BLaER1 treated with 17β-estradiol and CSF1 and Interleukin-3, amounts not matched to agents 10 nM and 100 nM (cell line): ENCODE results near the gene PSMC3IP.
"Not testable (repeated sequence)": the region's sequence is repeated elsewhere in the genome, so short reads cannot be mapped to it uniquely, and the experiment has no call there.

Source experiments
- H3K27ac ChIP-seq, 11 experiments: shearing (Covaris generic); formaldehyde crosslinking; 2 replicates each; pipeline ENCODE4 v1.8.1; 2022
- H3K27me3 ChIP-seq, 11 experiments: shearing (Covaris generic); formaldehyde crosslinking; 2 replicates each; pipeline ENCODE4 v1.8.1; 2022
- H3K36me3 ChIP-seq, 11 experiments: shearing (Covaris generic); formaldehyde crosslinking; 2 replicates each; pipeline ENCODE4 v1.8.1; 2022
- H3K4me1 ChIP-seq, 10 experiments: shearing (Covaris generic); formaldehyde crosslinking; 2 replicates each; pipeline ENCODE4 v1.8.1; 2022
- H3K4me2 ChIP-seq, 11 experiments: shearing (Covaris generic); formaldehyde crosslinking; 2 replicates each; pipeline ENCODE4 v1.8.1; 2022
- H3K4me3 ChIP-seq, 10 experiments: shearing (Covaris generic); formaldehyde crosslinking; 2 replicates each; pipeline ENCODE4 v1.8.1; 2022
- H3K9ac ChIP-seq, 11 experiments: shearing (Covaris generic); formaldehyde crosslinking; 2 replicates each; pipeline ENCODE4 v1.8.1; 2022
- H3K9me3 ChIP-seq, 11 experiments: shearing (Covaris generic); formaldehyde crosslinking; replicated peaks in 1 of 11; 2 replicates each; pipeline ENCODE4 v1.8.1; 2022
- H4K20me1 ChIP-seq, 11 experiments: shearing (Covaris generic); formaldehyde crosslinking; 2 replicates each; pipeline ENCODE4 v1.8.1; 2022
- Cebpa-rat ChIP-seq, 11 experiments: shearing (Covaris generic); IDR thresholded peaks; 2 replicates each; pipeline ENCODE4 v1.8.1; 2022

Gene PSMC3IP

GRCh38 chr17:42555122-42555622 lies 22.4 kb downstream of the PSMC3IP start:
- H3K4me2 ChIP-seq: peak overlapping the region; percentile 82 to 99 (median 94)
- peak overlapping the region; percentile 83 to 94 (median 91) for H3K9ac ChIP-seq
- peak overlapping the region; percentile 74 to 93 (median 88) for H3K27ac ChIP-seq
- H4K20me1 ChIP-seq: peaks cover 0 to 25% (median 9%) of the 10 kb centered on the region in 11 experiments; a peak in 11 of 22 replicates
- no peaks in the 10 kb centered on the region for H3K27me3 ChIP-seq
- H3K4me1 ChIP-seq: peaks cover 23 to 38% (median 27%) of the 10 kb centered on the region in 10 experiments
- H3K4me3 ChIP-seq: peak overlapping the region; percentile 67 to 98 (median 92)
- H3K9me3 ChIP-seq: no peaks in the 10 kb centered on the region
- no peak for TF ChIP-seq Cebpa-rat (IDR thresholded peaks at IDR 0.05)
- H3K36me3 ChIP-seq: peaks cover 0 to 10% (median 0%) of the 10 kb centered on the region in 11 experiments; a peak in 6 of 22 replicates

- Histone ChIP-seq H4K20me1 (peaks cover 0 to 25% (median 9%) of the 10 kb centered on the region in 11 experiments; a peak in 11 of 22 replicates), H3K36me3 (peaks cover 0 to 10% (median 0%) of the 10 kb centered on the region in 11 experiments; a peak in 6 of 22 replicates), H3K4me2 (peak overlapping the region; percentile 82 to 99 (median 94)), H3K9ac (peak overlapping the region; percentile 83 to 94 (median 91)), H3K4me3 (peak overlapping the region; percentile 67 to 98 (median 92)), H3K27ac (peak overlapping the region; percentile 74 to 93 (median 88)), H3K4me1 (peaks cover 23 to 38% (median 27%) of the 10 kb centered on the region in 10 experiments), H3K9me3 (no peaks in the 10 kb centered on the region), H3K27me3 (no peaks in the 10 kb centered on the region)
- TF ChIP-seq Cebpa-rat (IDR thresholded peaks at IDR 0.05): no peak
Observed at GRCh38 chr17:42554250-42555121, 23.0 kb downstream of the PSMC3IP start.

- H3K36me3 ChIP-seq: peaks cover 0 to 10% (median 0%) of the 10 kb centered on the region in 11 experiments; a peak in 6 of 22 replicates
- peak overlapping the region; percentile 82 to 99 (median 94) for H3K4me2 ChIP-seq
- H3K9me3 ChIP-seq: no peaks in the 10 kb centered on the region
- no peak for TF ChIP-seq Cebpa-rat (IDR thresholded peaks at IDR 0.05)
- H3K27me3 ChIP-seq: peaks cover 0 to 4% (median 0%) of the 10 kb centered on the region in 11 experiments; a peak in 2 of 22 replicates
- H3K4me3 ChIP-seq: peak overlapping the region; percentile 67 to 98 (median 92)
- peaks cover 29 to 43% (median 33%) of the 10 kb centered on the region in 10 experiments for H3K4me1 ChIP-seq
- H4K20me1 ChIP-seq: peaks cover 0 to 31% (median 14%) of the 10 kb centered on the region in 11 experiments; a peak in 13 of 22 replicates
- peak overlapping the region; percentile 83 to 94 (median 91) for H3K9ac ChIP-seq
- H3K27ac ChIP-seq: peak overlapping the region; percentile 74 to 93 (median 88)
Observed at GRCh38 chr17:42553866-42554249, 23.7 kb downstream of the PSMC3IP start.

GRCh38 chr17:42553161-42553818 lies 24.2 kb downstream of the PSMC3IP start:
- TF ChIP-seq Cebpa-rat (IDR thresholded peaks at IDR 0.05): no peak
- Histone ChIP-seq H3K27me3 (peaks cover 0 to 10% (median 0%) of the 10 kb centered on the region in 11 experiments; a peak in 3 of 22 replicates), H3K9ac (peak overlapping the region; percentile 83 to 94 (median 91); a peak in 18 of 22 replicates), H3K36me3 (peaks cover 0 to 10% (median 0%) of the 10 kb centered on the region in 11 experiments; a peak in 6 of 22 replicates), H3K27ac (peak overlapping the region in 5 of 11 experiments; percentile 87 to 93 (median 89); a peak in 10 of 22 replicates), H3K4me3 (peak overlapping the region in 9 of 10 experiments; percentile 67 to 98 (median 92); a peak in 16 of 20 replicates), H4K20me1 (peaks cover 0 to 34% (median 15%) of the 10 kb centered on the region in 11 experiments; a peak in 13 of 22 replicates), H3K4me1 (peaks cover 33 to 47% (median 37%) of the 10 kb centered on the region in 10 experiments), H3K9me3 (no peaks in the 10 kb centered on the region), H3K4me2 (peak overlapping the region; percentile 82 to 99 (median 94))

- Histone ChIP-seq H3K4me2 (peak within 1 kb of the TSS; percentile 82 to 99 (median 94)), H3K27me3 (peaks cover 0 to 15% (median 0%) of the 10 kb centered on the region in 11 experiments; a peak in 3 of 22 replicates), H3K9ac (peak within 1 kb of the TSS; percentile 83 to 94 (median 91)), H3K4me3 (peak within 1 kb of the TSS; percentile 67 to 98 (median 92)), H4K20me1 (peaks cover 0 to 39% (median 19%) of the 10 kb centered on the region in 11 experiments; a peak in 16 of 22 replicates), H3K4me1 (peaks cover 38 to 52% (median 42%) of the 10 kb centered on the region in 10 experiments), H3K27ac (peak within 1 kb of the TSS in 8 of 11 experiments; percentile 87 to 93 (median 88); a peak in 14 of 22 replicates)
- H3K36me3 ChIP-seq, H3K9me3 ChIP-seq: not testable (repeated sequence)
Observed at GRCh38 chr17:42552736-42553135, 24.8 kb downstream of the PSMC3IP start, which contains the start of gene HSD17B1. HSD17B1 (plus strand) TSS chr17:42552923; CDS start chr17:42552934, 11 bp downstream.

- Histone ChIP-seq H3K36me3 (peaks cover 2 to 17% (median 9%) of the 10 kb centered on the region in 11 experiments; a peak in 16 of 22 replicates), H3K9ac (peak overlapping the region; percentile 33 to 75 (median 61); a peak in 18 of 22 replicates), H3K4me1 (peaks cover 27 to 38% (median 30%) of the 10 kb centered on the region in 10 experiments), H3K9me3 (no peaks in the 10 kb centered on the region), H3K27me3 (peaks cover 0 to 15% (median 0%) of the 10 kb centered on the region in 11 experiments; a peak in 3 of 22 replicates), H4K20me1 (peaks cover 0 to 55% (median 33%) of the 10 kb centered on the region in 11 experiments; a peak in 17 of 22 replicates), H3K27ac (peak overlapping the region in 7 of 11 experiments; percentile 4 to 45 (median 36); a peak in 10 of 22 replicates), H3K4me2 (peak overlapping the region; percentile 86 to 95 (median 90)), H3K4me3 (peak overlapping the region in 9 of 10 experiments; percentile 46 to 69 (median 56); a peak in 18 of 20 replicates)
- TF ChIP-seq Cebpa-rat (IDR thresholded peaks at IDR 0.05): no peak
Observed at GRCh38 chr17:42548993-42549755, 28.4 kb downstream of the PSMC3IP start.

GRCh38 chr17:42548070-42548837 lies 29.3 kb downstream of the PSMC3IP start:
- Histone ChIP-seq H3K9ac (peak overlapping the region; percentile 33 to 75 (median 61); a peak in 20 of 22 replicates), H3K27me3 (peaks cover 0 to 15% (median 0%) of the 10 kb centered on the region in 11 experiments; a peak in 3 of 22 replicates), H3K4me3 (peak overlapping the region; percentile 34 to 69 (median 56)), H3K4me2 (peak overlapping the region; percentile 86 to 95 (median 90)), H3K9me3 (no peaks in the 10 kb centered on the region), H3K36me3 (peaks cover 11 to 26% (median 19%) of the 10 kb centered on the region in 11 experiments; a peak in 20 of 22 replicates), H3K4me1 (peaks cover 19 to 29% (median 21%) of the 10 kb centered on the region in 10 experiments), H4K20me1 (peaks cover 0 to 59% (median 31%) of the 10 kb centered on the region in 11 experiments; a peak in 17 of 22 replicates), H3K27ac (peak overlapping the region in 7 of 11 experiments; percentile 4 to 45 (median 36); a peak in 10 of 22 replicates)
- TF ChIP-seq Cebpa-rat (IDR thresholded peaks at IDR 0.05): no peak
